Measurements from ENCODE around the gene VWDE. TPM values are rescaled to one million over a fixed set of nuclear protein-coding genes. Genes with fewer than 3 reads are reported as not detected.

The VWDE gene
- total RNA-seq, 1 donor from 2014 or later: 9.8 TPM

DNA sequence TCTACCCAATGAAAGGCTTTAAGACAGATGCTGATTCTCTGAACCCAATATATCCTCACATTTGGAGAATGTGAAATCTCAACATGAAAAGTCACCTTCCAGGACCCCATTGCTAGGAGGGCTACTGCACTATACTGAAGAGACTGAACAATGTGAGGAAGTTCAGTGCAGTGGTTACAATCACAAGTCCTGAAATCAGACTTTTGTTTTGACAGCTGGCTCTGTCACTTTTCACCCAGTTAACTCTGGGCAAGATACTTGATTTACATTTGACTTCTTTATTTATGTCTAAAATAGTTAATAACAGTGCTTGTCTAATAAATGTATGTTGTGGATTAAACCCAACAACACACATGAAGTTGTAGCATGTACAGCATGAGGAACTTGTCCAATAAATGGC, 14.8 kb upstream of the VWDE start:
- no peak overlapping the region for H3K4me3 Mint-ChIP-seq
- Histone ChIP-seq H2AFZ (replicated peaks) (no peak overlapping the region), H3K4me3 (no peak overlapping the region), H3K9ac (no peak overlapping the region), H3K27ac (no peak overlapping the region), H3K27me3 (no peaks in the 10 kb centered on the region), H3K4me1 (peaks cover 3% of the 10 kb centered on the region), H3F3A (ENCODE audit: low read depth) (peaks cover 6% of the 10 kb centered on the region), H3K9me3 (ENCODE audit: low read depth) (no peaks in the 10 kb centered on the region), H3K36me3 (no peaks in the 10 kb centered on the region), H4K20me1 (ENCODE audit: low read depth) (no peaks in the 10 kb centered on the region), H3K4me2 (no peak overlapping the region), H3K79me2 (ENCODE audit: low read depth) (no peaks in the 10 kb centered on the region)
- TF ChIP-seq, protein P1, sequence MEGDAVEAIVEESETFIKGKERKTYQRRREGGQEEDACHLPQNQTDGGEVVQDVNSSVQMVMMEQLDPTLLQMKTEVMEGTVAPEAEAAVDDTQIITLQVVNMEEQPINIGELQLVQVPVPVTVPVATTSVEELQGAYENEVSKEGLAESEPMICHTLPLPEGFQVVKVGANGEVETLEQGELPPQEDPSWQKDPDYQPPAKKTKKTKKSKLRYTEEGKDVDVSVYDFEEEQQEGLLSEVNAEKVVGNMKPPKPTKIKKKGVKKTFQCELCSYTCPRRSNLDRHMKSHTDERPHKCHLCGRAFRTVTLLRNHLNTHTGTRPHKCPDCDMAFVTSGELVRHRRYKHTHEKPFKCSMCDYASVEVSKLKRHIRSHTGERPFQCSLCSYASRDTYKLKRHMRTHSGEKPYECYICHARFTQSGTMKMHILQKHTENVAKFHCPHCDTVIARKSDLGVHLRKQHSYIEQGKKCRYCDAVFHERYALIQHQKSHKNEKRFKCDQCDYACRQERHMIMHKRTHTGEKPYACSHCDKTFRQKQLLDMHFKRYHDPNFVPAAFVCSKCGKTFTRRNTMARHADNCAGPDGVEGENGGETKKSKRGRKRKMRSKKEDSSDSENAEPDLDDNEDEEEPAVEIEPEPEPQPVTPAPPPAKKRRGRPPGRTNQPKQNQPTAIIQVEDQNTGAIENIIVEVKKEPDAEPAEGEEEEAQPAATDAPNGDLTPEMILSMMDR (IDR thresholded peaks at IDR 0.05): no peak
- TF ChIP-seq EZH2phosphoT487 (IDR thresholded peaks at IDR 0.05): no peak
- TF ChIP-seq EZH2 (IDR thresholded peaks at IDR 0.05): no peak
- no peaks in the 10 kb centered on the region for H3K4me1 Mint-ChIP-seq
- no peak for DNase-seq (ENCODE audit: low spot score)
- H3K27me3 Mint-ChIP-seq (ENCODE audit: insufficient read depth, low read depth): no peaks in the 10 kb centered on the region
- no peaks in the 10 kb centered on the region for H3K36me3 Mint-ChIP-seq
- H3K9me3 Mint-ChIP-seq: peaks cover under 1% of the 10 kb centered on the region
- H3K27ac Mint-ChIP-seq: no peak overlapping the region

DNA sequence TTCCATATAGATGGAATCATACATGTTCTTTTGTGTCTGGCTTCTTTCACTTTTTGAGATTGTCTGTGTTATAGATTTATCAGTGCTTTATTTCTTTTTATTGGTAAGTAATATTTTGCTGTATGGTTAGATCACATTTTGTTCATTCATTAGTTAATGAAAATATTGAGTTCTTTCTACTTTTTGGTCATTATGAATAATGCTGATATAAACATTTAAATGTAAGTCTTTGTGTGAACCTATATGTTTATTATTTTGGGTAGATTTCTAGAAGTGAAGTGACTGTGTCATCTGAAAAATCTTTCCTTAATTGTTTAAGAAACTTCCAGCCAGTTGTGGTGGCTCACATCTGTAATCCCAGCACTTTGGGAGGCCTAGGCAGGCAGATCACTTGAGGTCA, 11.4 kb upstream of the VWDE start:
- H3K4me1 Mint-ChIP-seq: no peaks in the 10 kb centered on the region
- peaks cover 5% of the 10 kb centered on the region for H3K27me3 Mint-ChIP-seq (ENCODE audit: insufficient read depth, low read depth)
- no peak for DNase-seq (ENCODE audit: low spot score)
- Histone ChIP-seq H3K4me2 (no peak overlapping the region), H3K27ac (no peak overlapping the region), H3F3A (ENCODE audit: low read depth) (no peaks in the 10 kb centered on the region), H3K4me3 (no peak overlapping the region), H4K20me1 (ENCODE audit: low read depth) (no peaks in the 10 kb centered on the region), H3K9ac (no peak overlapping the region), H3K36me3 (peaks cover 3% of the 10 kb centered on the region), H3K27me3 (no peaks in the 10 kb centered on the region), H3K79me2 (ENCODE audit: low read depth) (no peaks in the 10 kb centered on the region), H3K4me1 (no peaks in the 10 kb centered on the region), H2AFZ (replicated peaks) (no peak overlapping the region), H3K9me3 (ENCODE audit: low read depth) (no peaks in the 10 kb centered on the region)
- TF ChIP-seq EZH2 (IDR thresholded peaks at IDR 0.05): no peak
- TF ChIP-seq, protein P1 (IDR thresholded peaks at IDR 0.05): no peak
- no peak for TF ChIP-seq EZH2phosphoT487 (IDR thresholded peaks at IDR 0.05)
- no peak overlapping the region for H3K4me3 Mint-ChIP-seq
- H3K9me3 Mint-ChIP-seq: peaks cover 4% of the 10 kb centered on the region
- H3K27ac Mint-ChIP-seq: no peak overlapping the region
- no peaks in the 10 kb centered on the region for H3K36me3 Mint-ChIP-seq

DNA sequence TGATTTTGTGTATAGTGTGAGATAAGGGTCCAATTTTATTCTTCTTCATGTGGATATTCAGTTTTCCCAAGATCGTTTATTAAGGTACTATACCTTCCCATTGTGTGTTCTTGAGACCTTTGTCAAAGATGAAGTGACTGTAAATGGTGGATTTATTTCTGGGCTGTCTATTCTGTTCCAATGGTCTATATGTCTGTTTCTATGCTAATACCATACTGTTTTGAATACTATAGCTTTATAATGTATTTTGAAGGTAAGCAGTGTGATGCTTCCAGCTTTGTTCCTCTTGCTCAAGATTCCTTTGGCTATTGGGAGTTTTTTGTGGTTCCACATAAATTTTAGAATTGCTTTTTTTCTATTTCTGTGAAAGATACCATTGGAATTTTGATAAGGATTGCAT, 8.7 kb upstream of the VWDE start:
- H3K4me1 ChIP-seq: no peaks in the 10 kb centered on the region
- no peak for TF ChIP-seq EZH2 (IDR thresholded peaks at IDR 0.05)
- TF ChIP-seq EZH2phosphoT487 (IDR thresholded peaks at IDR 0.05): no peak
- TF ChIP-seq, protein P1 (IDR thresholded peaks at IDR 0.05): no peak
- no peak for DNase-seq (ENCODE audit: low spot score)
- H3K9me3 Mint-ChIP-seq: peaks cover 4% of the 10 kb centered on the region
- no peaks in the 10 kb centered on the region for H3F3A ChIP-seq (ENCODE audit: low read depth)
- no peaks in the 10 kb centered on the region for H3K9me3 ChIP-seq (ENCODE audit: low read depth)
- H3K4me3 Mint-ChIP-seq: no peak overlapping the region
- no peaks in the 10 kb centered on the region for H3K4me1 Mint-ChIP-seq
- no peaks in the 10 kb centered on the region for H3K79me2 ChIP-seq (ENCODE audit: low read depth)
- no peak overlapping the region for H2AFZ ChIP-seq (replicated peaks)
- no peaks in the 10 kb centered on the region for H4K20me1 ChIP-seq (ENCODE audit: low read depth)
- H3K4me3 ChIP-seq: no peak overlapping the region
- H3K27ac Mint-ChIP-seq: no peak overlapping the region
- H3K36me3 ChIP-seq: peaks cover 3% of the 10 kb centered on the region
- no peak overlapping the region for H3K4me2 ChIP-seq
- no peak overlapping the region for H3K9ac ChIP-seq
- H3K27ac ChIP-seq: no peak overlapping the region
- no peaks in the 10 kb centered on the region for H3K27me3 ChIP-seq
- no peaks in the 10 kb centered on the region for H3K36me3 Mint-ChIP-seq
- peaks cover 7% of the 10 kb centered on the region for H3K27me3 Mint-ChIP-seq (ENCODE audit: insufficient read depth, low read depth)

Data from neural progenitor cell (in vitro differentiated cells).